ENCODE measurements around the gene KYAT1.

GRCh38 chr9:128886211-128886891 is 4.6 kb upstream of the KYAT1 start:
- no peak for TF ChIP-seq CTCF (IDR thresholded peaks at IDR 0.05)
- no peak for TF ChIP-seq POLR2A (IDR thresholded peaks at IDR 0.05)
